Vagina (tissue), 2 donors: ENCODE data around the gene SIRT3.

ENCODE experiments used
- CTCF ChIP-seq, 3 experiments: fragments of 450-650 bp in 2 of 3; fragments of 200-600 bp in 1 of 3; sonication (generic) in 1 of 3; IDR thresholded peaks; one replicate each; pipeline ENCODE4 v1.5.1; 2017 to 2019; ENCODE audit warnings: antibody characterized with exemption in 3 of 3, mild to moderate bottlenecking in 2 of 3, moderate library complexity in 2 of 3
- POLR2A ChIP-seq, 2 donors: fragments of 450-650 bp; IDR thresholded peaks; one replicate each; pipeline ENCODE4 v1.6.1; 2017; ENCODE audit warnings: antibody characterized with exemption in 2 of 2, mild to moderate bottlenecking in 2 of 2, moderate library complexity in 2 of 2
- POLR2AphosphoS5 ChIP-seq, 2 donors: sonication (generic); formaldehyde crosslinking; IDR thresholded peaks; one replicate each; pipeline ENCODE4 v1.9.0; 2017; ENCODE audit warnings: antibody characterized with exemption in 2 of 2, mild to moderate bottlenecking in 2 of 2, low read depth in 1 of 2; ENCODE audit not compliant: insufficient read depth in 1 of 2

GRCh38 chr11:218815-219593 lies 17.1 kb downstream of the SIRT3 start:
- TF ChIP-seq CTCF (IDR thresholded peaks at IDR 0.05): no peak
- TF ChIP-seq POLR2AphosphoS5 (IDR thresholded peaks at IDR 0.05; ENCODE audit: insufficient read depth in 1 of 2, low read depth in 1 of 2): no peak
- no peak for TF ChIP-seq POLR2A (IDR thresholded peaks at IDR 0.05)
